NB4 (cell line): ENCODE data around the gene UMAD1.

Experiments used
- DNase-seq: peaks from one replicate; pipeline ENCODE4 v3.0.0; 2010; ENCODE audit warnings: low read depth
- H3K4me3 ChIP-seq: one replicate; pipeline ENCODE4 v1.5.1; 2011; ENCODE audit warnings: mild to moderate bottlenecking, low read depth, low read length, moderate library complexity
- CTCF ChIP-seq: IDR thresholded peaks from one replicate; pipeline ENCODE4 v1.5.1; 2012; ENCODE audit warnings: low read depth, low read length
- MAX ChIP-seq: IDR thresholded peaks from 2 replicates; pipeline ENCODE4 v1.6.1; 2011; ENCODE audit warnings: low read depth, low read length
- MYC ChIP-seq: IDR thresholded peaks from 2 replicates; pipeline ENCODE4 v1.6.1; 2011; ENCODE audit warnings: low read depth, low read length
- POLR2A ChIP-seq: IDR thresholded peaks from 2 replicates; pipeline ENCODE4 v1.6.1; 2011; ENCODE audit warnings: mild to moderate bottlenecking; ENCODE audit not compliant: insufficient read length; ENCODE audit errors: extremely low read depth

UMAD1 gene

GRCh38 chr7:7761340-7761973, 120.9 kb downstream of the UMAD1 start:
- H3K4me3 ChIP-seq, result no peak overlapping the region
- peak; percentile 45 for DNase-seq
- TF ChIP-seq MYC (no peak), MAX (no peak), POLR2A (no peak), CTCF (no peak)

GRCh38 chr7:7761974-7762779, 121.6 kb downstream of the UMAD1 start:
- H3K4me3 ChIP-seq, result no peak overlapping the region
- DNase-seq, result no peak
- TF ChIP-seq CTCF (no peak), MAX (no peak), MYC (no peak), POLR2A (no peak)

- no peak for DNase-seq
- TF ChIP-seq CTCF (no peak), MYC (no peak), POLR2A (no peak), MAX (no peak)
- H3K4me3 ChIP-seq, result no peak overlapping the region
Observed at GRCh38 chr7:7764520-7765396, 124.2 kb downstream of the UMAD1 start.

GRCh38 chr7:7765422-7765821, 124.9 kb downstream of the UMAD1 start:
- no peak for DNase-seq
- no peak for TF ChIP-seq MYC
- H3K4me3 ChIP-seq, result no peak overlapping the region

GRCh38 chr7:7766671-7767070, 126.1 kb downstream of the UMAD1 start:
- no peak for DNase-seq
- no peak overlapping the region for H3K4me3 ChIP-seq
- TF ChIP-seq MAX (no peak), MYC (no peak), CTCF (no peak), POLR2A (no peak)
